HEK293T (cell line): ENCODE measurements around the gene QPCTL.

Experiments
- CTCF ChIA-PET: fragments of 350-600 bp; formaldehyde crosslinking; extraction: SDS; loops from one replicate; lab custom pipeline; 2021; ENCODE audit warnings: antibody characterized with exemption, inconsistent platforms; lab: Yijun Ruan, JAX
- POLR2A ChIA-PET: fragments of 350-600 bp; formaldehyde crosslinking; extraction: SDS; loops from one replicate; lab custom pipeline; 2020; ENCODE audit warnings: antibody characterized with exemption, inconsistent platforms; lab: Yijun Ruan, JAX
- DNase-seq: peaks from one replicate; pipeline ENCODE4 v3.0.0; 2012; ENCODE audit warnings: mixed read lengths; ENCODE audit errors: extremely low spot score
- ARNT ChIP-seq: fragments of 450-650 bp; IDR thresholded peaks from 2 replicates; pipeline ENCODE4 v1.6.1; 2017; ENCODE audit warnings: mild to moderate bottlenecking
- BHLHE40 ChIP-seq: fragments of 450-650 bp; IDR thresholded peaks from 2 replicates; pipeline ENCODE4 v1.6.1; 2016; ENCODE audit warnings: mild to moderate bottlenecking, moderate library complexity, borderline replicate concordance
- CTBP1 ChIP-seq: fragments of 450-650 bp; IDR thresholded peaks from 2 replicates; pipeline ENCODE4 v1.6.1; 2016; ENCODE audit warnings: borderline replicate concordance
- ELF4 ChIP-seq: fragments of 450-650 bp; IDR thresholded peaks from 2 replicates; pipeline ENCODE4 v1.6.1; 2017; ENCODE audit warnings: antibody characterized with exemption
- FOXA1 ChIP-seq: fragments of 450-650 bp; IDR thresholded peaks from 2 replicates; pipeline ENCODE4 v1.6.1; 2016; ENCODE audit warnings: mild to moderate bottlenecking
- FOXK2 ChIP-seq: fragments of 450-650 bp; IDR thresholded peaks from 2 replicates; pipeline ENCODE4 v1.6.1; 2016; ENCODE audit warnings: mild to moderate bottlenecking
- FOXM1 ChIP-seq: fragments of 450-650 bp; IDR thresholded peaks from 2 replicates; pipeline ENCODE4 v1.6.1; 2017; ENCODE audit warnings: mild to moderate bottlenecking, borderline replicate concordance
- HDGF ChIP-seq: fragments of 450-650 bp; IDR thresholded peaks from 2 replicates; pipeline ENCODE4 v1.6.1; 2017; ENCODE audit warnings: antibody characterized with exemption, borderline replicate concordance
- L3MBTL2 ChIP-seq: fragments of 450-650 bp; conservative IDR thresholded peaks from 2 replicates; pipeline ENCODE4 v1.6.1; 2016; ENCODE audit warnings: mild to moderate bottlenecking
- LEF1 ChIP-seq: fragments of 450-650 bp; IDR thresholded peaks from 2 replicates; pipeline ENCODE4 v1.6.1; 2017; ENCODE audit warnings: mild to moderate bottlenecking, borderline replicate concordance
- NFRKB ChIP-seq: fragments of 450-650 bp; IDR thresholded peaks from 2 replicates; pipeline ENCODE4 v1.6.1; 2016; ENCODE audit warnings: mild to moderate bottlenecking, moderate library complexity
- SP1 ChIP-seq: fragments of 450-650 bp; IDR thresholded peaks from 2 replicates; pipeline ENCODE4 v1.6.1; 2017
- SUZ12 ChIP-seq: fragments of 450-650 bp; IDR thresholded peaks from 2 replicates; pipeline ENCODE4 v1.6.1; 2016; ENCODE audit warnings: mild to moderate bottlenecking
- TARDBP ChIP-seq: fragments of 450-650 bp; IDR thresholded peaks from 2 replicates; pipeline ENCODE4 v1.6.1; 2016
- ZNF384 ChIP-seq: fragments of 450-650 bp; IDR thresholded peaks from 2 replicates; pipeline ENCODE4 v1.6.1; 2016
- TF ChIP-seq, protein P1 (sequence below): fragments of 450-650 bp; IDR thresholded peaks from 2 replicates; pipeline ENCODE4 v1.6.1; 2016

Gene QPCTL

DNA sequence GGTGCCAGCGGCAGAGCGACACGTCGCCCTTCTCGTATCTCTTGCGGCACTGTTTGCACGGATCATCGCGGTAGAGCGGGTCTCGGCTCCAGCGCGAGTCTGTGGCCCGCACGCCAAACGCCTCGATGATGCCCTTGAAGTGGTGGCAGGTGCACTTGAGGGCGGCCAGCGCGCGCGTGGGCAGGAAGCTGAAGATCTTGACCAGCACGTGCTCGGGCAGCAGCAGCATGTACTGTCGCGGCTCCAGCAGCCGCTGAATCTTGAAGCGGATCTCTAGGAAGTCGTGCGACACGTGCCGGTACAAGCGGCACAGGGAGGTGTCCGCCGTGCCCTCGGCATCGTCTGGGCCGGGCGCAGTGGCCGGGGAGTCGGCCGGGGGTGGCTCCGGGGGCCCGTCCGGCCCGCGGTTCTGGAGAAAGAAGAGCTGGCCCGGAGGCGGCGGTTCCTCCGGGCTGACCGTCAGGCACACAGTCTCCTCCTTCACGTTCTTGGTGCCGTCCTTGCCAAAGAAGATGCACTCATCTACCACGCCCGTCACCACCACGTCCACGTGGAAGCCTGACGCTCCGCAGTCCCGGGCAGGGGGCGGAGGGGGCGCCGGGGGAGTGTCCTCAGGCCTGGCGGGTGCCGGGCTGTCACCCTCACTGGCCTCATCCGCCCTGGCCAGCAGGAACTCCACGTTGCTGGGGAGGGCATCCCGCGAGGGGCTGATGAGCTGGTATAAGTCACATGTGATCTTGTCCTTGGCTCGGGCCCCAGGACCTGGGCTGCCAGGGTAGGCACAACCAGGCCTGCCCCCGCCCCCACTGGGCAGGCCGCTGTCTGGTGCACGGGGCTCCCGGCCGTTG is 19.6 kb downstream of the QPCTL start:
- ChIA-PET POLR2A (interaction anchor here (5.9 kb wide), 1 partner anchor 20 kb away, joined by 41 read pairs; the partner anchor contains the start of genes QPCTL and SNRPD2), CTCF (no interaction called here)
- TF ChIP-seq SUZ12, result no peak
- TF ChIP-seq HDGF, result no peak
- TF ChIP-seq LEF1, result no peak
- TF ChIP-seq TARDBP, result no peak
- no peak for TF ChIP-seq CTBP1
- TF ChIP-seq, protein P1, sequence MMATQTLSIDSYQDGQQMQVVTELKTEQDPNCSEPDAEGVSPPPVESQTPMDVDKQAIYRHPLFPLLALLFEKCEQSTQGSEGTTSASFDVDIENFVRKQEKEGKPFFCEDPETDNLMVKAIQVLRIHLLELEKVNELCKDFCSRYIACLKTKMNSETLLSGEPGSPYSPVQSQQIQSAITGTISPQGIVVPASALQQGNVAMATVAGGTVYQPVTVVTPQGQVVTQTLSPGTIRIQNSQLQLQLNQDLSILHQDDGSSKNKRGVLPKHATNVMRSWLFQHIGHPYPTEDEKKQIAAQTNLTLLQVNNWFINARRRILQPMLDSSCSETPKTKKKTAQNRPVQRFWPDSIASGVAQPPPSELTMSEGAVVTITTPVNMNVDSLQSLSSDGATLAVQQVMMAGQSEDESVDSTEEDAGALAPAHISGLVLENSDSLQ, result no peak
- no peak for TF ChIP-seq FOXM1
- no peak for TF ChIP-seq NFRKB
- no peak for TF ChIP-seq FOXA1
- no peak for TF ChIP-seq L3MBTL2
- no peak for TF ChIP-seq ELF4
- no peak for TF ChIP-seq ARNT
- DNase-seq, result no peak

DNA sequence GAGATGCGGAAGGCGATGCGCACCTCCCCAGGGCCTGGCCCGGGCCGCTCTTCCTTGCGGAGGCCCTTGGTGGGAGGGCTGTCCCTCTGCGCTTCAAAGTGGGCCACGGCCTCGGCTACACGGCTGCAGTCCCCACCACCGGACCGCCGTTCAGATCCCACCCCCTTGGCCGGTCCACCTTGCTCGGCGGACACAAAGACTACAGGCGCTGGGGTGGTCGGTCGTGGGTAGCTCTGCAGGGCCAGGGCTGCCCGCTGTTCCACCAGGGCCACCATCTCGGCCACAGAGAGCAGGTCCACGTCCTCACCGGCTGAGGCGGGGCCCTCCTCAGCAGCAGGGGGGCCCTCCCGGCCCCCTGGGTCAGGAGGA is 20.2 kb downstream of the QPCTL start:
- ChIA-PET CTCF (no interaction called here), POLR2A (interaction anchor here (5.9 kb wide), 1 partner anchor 21 kb away, joined by 41 read pairs; the partner anchor contains the start of genes QPCTL and SNRPD2)

DNA sequence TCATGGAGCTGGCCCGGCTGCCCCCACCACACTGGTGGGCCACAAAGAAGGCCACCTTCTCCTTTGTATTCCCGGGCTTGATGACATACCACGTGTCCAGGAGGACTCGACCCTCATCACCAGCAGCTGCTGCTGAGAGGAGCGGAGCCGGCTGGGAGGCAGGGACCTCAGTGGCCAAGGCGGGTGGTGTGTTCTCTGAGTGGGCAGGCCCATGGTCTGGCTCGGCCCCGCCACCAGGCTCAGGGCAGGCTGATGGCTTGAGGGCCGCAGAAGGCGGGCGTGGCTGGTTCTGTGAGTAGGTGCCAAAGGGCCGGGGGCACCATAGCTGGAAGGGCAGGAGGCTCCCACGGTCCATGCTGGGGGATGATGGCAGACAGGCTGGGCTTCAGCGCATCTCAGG is 20.7 kb downstream of the QPCTL start:
- ChIA-PET CTCF (no interaction called here), POLR2A (interaction anchor here (5.9 kb wide), 1 partner anchor 21 kb away, joined by 41 read pairs; the partner anchor contains the start of genes QPCTL and SNRPD2)
- no peak for TF ChIP-seq SUZ12
- TF ChIP-seq L3MBTL2, result no peak
- TF ChIP-seq CTBP1, result no peak
- no peak for TF ChIP-seq ELF4
- no peak for TF ChIP-seq NFRKB
- no peak for TF ChIP-seq FOXA1
- no peak for TF ChIP-seq HDGF
- no peak for TF ChIP-seq SP1
- no peak for TF ChIP-seq BHLHE40
- no peak for TF ChIP-seq LEF1
- no peak for TF ChIP-seq TARDBP
- no peak for TF ChIP-seq FOXM1
- no peak for TF ChIP-seq FOXK2
- no peak for TF ChIP-seq ARNT
- TF ChIP-seq, protein P1, result no peak
- no peak for TF ChIP-seq ZNF384
- DNase-seq, result no peak

More for the DNA sequence above, 20.2 kb downstream of the QPCTL start:
- DNase-seq, result no peak
- TF ChIP-seq CTBP1 (no peak), SUZ12 (no peak), TARDBP (no peak), BHLHE40 (no peak)

DNA sequence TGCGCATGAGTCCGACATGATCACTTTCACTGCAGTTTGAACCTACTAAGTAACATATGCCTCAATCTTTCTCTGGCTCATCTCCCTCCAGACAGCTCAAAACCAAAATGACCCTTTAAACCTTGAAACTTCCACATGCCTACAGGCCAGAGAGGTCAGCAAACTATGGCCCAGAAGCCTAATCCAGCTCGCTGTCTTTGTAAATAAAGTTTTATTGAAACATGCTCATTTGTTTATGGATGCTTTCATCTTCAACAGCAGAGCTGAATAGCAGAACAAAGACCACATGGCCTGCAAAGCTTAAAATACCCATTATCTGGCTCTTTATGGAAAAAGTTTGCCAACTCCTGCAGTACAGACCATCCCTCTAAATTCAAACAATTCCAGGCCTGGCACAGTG is 22.7 kb downstream of the QPCTL start:
- TF ChIP-seq BHLHE40, result no peak
- TF ChIP-seq ARNT, result no peak
- TF ChIP-seq SP1, result no peak
- no peak for TF ChIP-seq FOXM1
- no peak for TF ChIP-seq LEF1
- no peak for TF ChIP-seq HDGF
- no peak for DNase-seq
- ChIA-PET POLR2A (interaction anchor here (1.0 to 5.9 kb wide), 3 partner anchors 15 to 54 kb away, joined by 3 to 41 read pairs (median 5); partner anchors contain the start of genes FBXO46, QPCTL, SIX5 and SNRPD2), CTCF (interaction anchor here (1.0 to 1.4 kb wide), 2 partner anchors 23 to 54 kb away, joined by 4 read pairs; partner anchors contain the start of genes QPCTL, SIX5 and SNRPD2)

DNA sequence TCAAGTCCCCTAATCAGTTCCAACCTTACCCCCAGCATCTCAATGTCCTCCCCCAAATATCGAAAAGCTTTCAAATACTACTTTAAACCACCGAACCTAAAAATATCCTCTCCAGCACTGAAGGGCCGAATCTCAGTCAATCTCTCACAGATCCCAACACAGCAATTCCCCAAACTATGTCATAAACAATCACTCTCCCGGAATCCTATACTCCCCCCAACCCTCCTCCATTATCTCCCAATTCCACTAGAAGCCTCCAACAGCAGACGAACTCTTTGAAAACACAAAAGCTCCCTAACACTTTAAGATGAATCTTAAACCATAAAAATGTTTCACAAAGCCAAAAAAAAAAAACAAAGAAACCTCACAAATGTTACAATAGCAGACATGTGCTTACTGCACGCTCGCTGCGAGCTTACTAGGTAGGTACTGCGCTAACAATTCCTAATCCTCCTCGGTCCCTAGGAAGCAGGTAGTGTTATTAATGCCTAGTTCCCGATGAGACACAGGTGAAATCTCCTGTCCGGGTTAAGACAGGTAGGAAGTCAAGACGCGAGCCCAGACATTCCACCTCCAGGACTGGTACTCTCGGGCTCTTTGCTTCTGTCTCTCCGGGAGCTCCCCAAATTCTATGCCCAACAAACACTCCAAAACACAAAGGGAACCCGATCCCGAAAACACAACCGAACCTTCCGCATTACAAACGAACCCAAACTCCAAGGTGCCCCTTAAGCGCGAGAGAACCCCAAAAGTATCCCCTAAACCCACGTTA is 24.1 kb downstream of the QPCTL start:
- no peak for DNase-seq
- ChIA-PET CTCF (interaction anchor here (0.6 to 1.6 kb wide), 3 partner anchors 13 to 361 kb away, joined by 3 to 7 read pairs (median 3); partner anchors contain the start of genes QPCTL and SNRPD2), POLR2A (interaction anchor here (0.6 to 5.9 kb wide), 7 partner anchors 10 to 75 kb away, joined by 3 to 46 read pairs (median 8); partner anchors contain the start of genes FBXO46, QPCTL, SIX5 and SNRPD2)
- TF ChIP-seq FOXM1, result no peak
- TF ChIP-seq L3MBTL2, result no peak
- TF ChIP-seq ARNT, result no peak
- TF ChIP-seq ELF4, result no peak
- TF ChIP-seq, protein P1, result no peak
- TF ChIP-seq BHLHE40, result no peak
- TF ChIP-seq HDGF, result no peak
- TF ChIP-seq FOXK2, result no peak
- TF ChIP-seq ZNF384, result no peak
- no peak for TF ChIP-seq NFRKB
- no peak for TF ChIP-seq SUZ12
